ENCODE measurements around the gene GREM1.

GREM1 gene

GRCh38 chr15:32775103-32775502, 57.3 kb downstream of the GREM1 start:
- H3K4me3 ChIP-seq (ENCODE audit: low read depth, low read length): no peak overlapping the region
- DNase-seq (ENCODE audit: low read depth): no peak
- TF ChIP-seq CTCF (IDR thresholded peaks at IDR 0.05; ENCODE audit: insufficient read depth, low read depth, low read length, missing control alignments): no peak

- DNase-seq (ENCODE audit: low read depth): no peak
- no peak for TF ChIP-seq CTCF (IDR thresholded peaks at IDR 0.05; ENCODE audit: insufficient read depth, low read depth, low read length, missing control alignments)
- H3K4me3 ChIP-seq (ENCODE audit: low read depth, low read length): no peak overlapping the region
Observed at GRCh38 chr15:32778391-32779176, 60.8 kb downstream of the GREM1 start.

GRCh38 chr15:32781781-32782180, 64.0 kb downstream of the GREM1 start:
- H3K4me3 ChIP-seq (ENCODE audit: low read depth, low read length): no peak overlapping the region
- no peak for DNase-seq (ENCODE audit: low read depth)
- no peak for TF ChIP-seq CTCF (IDR thresholded peaks at IDR 0.05; ENCODE audit: insufficient read depth, low read depth, low read length, missing control alignments)

GRCh38 chr15:32784581-32784980, 66.8 kb downstream of the GREM1 start:
- H3K4me3 ChIP-seq (ENCODE audit: low read depth, low read length): no peak overlapping the region
- no peak for DNase-seq (ENCODE audit: low read depth)
- TF ChIP-seq CTCF (IDR thresholded peaks at IDR 0.05; ENCODE audit: insufficient read depth, low read depth, low read length, missing control alignments): no peak

GRCh38 chr15:32786906-32787305, 69.1 kb downstream of the GREM1 start:
- DNase-seq (ENCODE audit: low read depth): no peak
- no peak overlapping the region for H3K4me3 ChIP-seq (ENCODE audit: low read depth, low read length)
- no peak for TF ChIP-seq CTCF (IDR thresholded peaks at IDR 0.05; ENCODE audit: insufficient read depth, low read depth, low read length, missing control alignments)

- DNase-seq (ENCODE audit: low read depth): no peak
- H3K4me3 ChIP-seq (ENCODE audit: low read depth, low read length): no peak overlapping the region
- no peak for TF ChIP-seq CTCF (IDR thresholded peaks at IDR 0.05; ENCODE audit: insufficient read depth, low read depth, low read length, missing control alignments)
Observed at GRCh38 chr15:32787949-32788348, 70.1 kb downstream of the GREM1 start.

Measured in GM12865 (cell line).